Lower leg skin (tissue), 3 donors: ENCODE results near the gene CXCL5.

Source experiments
- POLR2A ChIP-seq, 2 donors: fragments of 450-650 bp; IDR thresholded peaks; one replicate each; pipeline ENCODE4 v1.6.1; 2016 to 2017; ENCODE audit warnings: antibody characterized with exemption in 2 of 2, mild to moderate bottlenecking in 1 of 2, moderate library complexity in 1 of 2
- TF ChIP-seq, protein P1 (sequence below), 3 donors: fragments of 450-650 bp; IDR thresholded peaks; one replicate each; pipeline ENCODE4 v1.5.1; 2016; ENCODE audit warnings: antibody characterized with exemption in 3 of 3, mild to moderate bottlenecking in 3 of 3, moderate library complexity in 2 of 3

- TF ChIP-seq, protein P1, sequence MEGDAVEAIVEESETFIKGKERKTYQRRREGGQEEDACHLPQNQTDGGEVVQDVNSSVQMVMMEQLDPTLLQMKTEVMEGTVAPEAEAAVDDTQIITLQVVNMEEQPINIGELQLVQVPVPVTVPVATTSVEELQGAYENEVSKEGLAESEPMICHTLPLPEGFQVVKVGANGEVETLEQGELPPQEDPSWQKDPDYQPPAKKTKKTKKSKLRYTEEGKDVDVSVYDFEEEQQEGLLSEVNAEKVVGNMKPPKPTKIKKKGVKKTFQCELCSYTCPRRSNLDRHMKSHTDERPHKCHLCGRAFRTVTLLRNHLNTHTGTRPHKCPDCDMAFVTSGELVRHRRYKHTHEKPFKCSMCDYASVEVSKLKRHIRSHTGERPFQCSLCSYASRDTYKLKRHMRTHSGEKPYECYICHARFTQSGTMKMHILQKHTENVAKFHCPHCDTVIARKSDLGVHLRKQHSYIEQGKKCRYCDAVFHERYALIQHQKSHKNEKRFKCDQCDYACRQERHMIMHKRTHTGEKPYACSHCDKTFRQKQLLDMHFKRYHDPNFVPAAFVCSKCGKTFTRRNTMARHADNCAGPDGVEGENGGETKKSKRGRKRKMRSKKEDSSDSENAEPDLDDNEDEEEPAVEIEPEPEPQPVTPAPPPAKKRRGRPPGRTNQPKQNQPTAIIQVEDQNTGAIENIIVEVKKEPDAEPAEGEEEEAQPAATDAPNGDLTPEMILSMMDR (IDR thresholded peaks at IDR 0.05) = no peak
- no peak for TF ChIP-seq POLR2A (IDR thresholded peaks at IDR 0.05)
These were observed 31.8 kb upstream of the CXCL5 start for GRCh38 chr4:74030285-74030684.
